ENCODE data around the gene NGDN.

DNA sequence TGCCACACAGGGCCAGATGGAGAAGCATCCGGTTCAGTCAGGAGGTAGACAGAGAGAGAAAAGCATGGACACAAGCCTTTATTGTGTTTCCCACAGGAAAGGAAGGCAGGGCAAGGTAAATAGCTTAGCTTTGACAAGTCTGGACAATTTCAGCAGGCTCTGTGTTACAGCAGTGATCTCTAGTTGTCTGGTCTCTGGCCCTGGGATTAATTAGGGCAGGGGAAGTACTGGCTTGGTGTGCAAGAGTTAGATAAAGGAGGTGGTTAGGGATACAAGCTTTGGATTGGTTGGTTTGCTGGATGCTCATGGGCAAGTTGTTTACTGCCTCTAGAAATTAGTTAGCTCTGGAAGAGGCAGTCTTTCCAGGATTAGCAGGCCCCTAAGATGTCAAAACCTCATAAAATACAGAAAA, 15.1 kb upstream of the NGDN start:
- TF ChIP-seq, protein P1, sequence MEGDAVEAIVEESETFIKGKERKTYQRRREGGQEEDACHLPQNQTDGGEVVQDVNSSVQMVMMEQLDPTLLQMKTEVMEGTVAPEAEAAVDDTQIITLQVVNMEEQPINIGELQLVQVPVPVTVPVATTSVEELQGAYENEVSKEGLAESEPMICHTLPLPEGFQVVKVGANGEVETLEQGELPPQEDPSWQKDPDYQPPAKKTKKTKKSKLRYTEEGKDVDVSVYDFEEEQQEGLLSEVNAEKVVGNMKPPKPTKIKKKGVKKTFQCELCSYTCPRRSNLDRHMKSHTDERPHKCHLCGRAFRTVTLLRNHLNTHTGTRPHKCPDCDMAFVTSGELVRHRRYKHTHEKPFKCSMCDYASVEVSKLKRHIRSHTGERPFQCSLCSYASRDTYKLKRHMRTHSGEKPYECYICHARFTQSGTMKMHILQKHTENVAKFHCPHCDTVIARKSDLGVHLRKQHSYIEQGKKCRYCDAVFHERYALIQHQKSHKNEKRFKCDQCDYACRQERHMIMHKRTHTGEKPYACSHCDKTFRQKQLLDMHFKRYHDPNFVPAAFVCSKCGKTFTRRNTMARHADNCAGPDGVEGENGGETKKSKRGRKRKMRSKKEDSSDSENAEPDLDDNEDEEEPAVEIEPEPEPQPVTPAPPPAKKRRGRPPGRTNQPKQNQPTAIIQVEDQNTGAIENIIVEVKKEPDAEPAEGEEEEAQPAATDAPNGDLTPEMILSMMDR (IDR thresholded peaks at IDR 0.05), result no peak
- no peak for TF ChIP-seq POLR2A (IDR thresholded peaks at IDR 0.05)

All from heart left ventricle (tissue), 13 donors.